GM20431 (cell line): ENCODE measurements around the gene RINL.

Source experiments
- in situ Hi-C: fragments of 300-500 bp; cut with MseI, MboI; formaldehyde crosslinking; loops from one replicate; pipeline ENCODE4 v1.15.0; 2020; ENCODE audit warnings: low sequenced_read_pairs; ENCODE audit not compliant: unreplicated experiment

Gene RINL

DNA sequence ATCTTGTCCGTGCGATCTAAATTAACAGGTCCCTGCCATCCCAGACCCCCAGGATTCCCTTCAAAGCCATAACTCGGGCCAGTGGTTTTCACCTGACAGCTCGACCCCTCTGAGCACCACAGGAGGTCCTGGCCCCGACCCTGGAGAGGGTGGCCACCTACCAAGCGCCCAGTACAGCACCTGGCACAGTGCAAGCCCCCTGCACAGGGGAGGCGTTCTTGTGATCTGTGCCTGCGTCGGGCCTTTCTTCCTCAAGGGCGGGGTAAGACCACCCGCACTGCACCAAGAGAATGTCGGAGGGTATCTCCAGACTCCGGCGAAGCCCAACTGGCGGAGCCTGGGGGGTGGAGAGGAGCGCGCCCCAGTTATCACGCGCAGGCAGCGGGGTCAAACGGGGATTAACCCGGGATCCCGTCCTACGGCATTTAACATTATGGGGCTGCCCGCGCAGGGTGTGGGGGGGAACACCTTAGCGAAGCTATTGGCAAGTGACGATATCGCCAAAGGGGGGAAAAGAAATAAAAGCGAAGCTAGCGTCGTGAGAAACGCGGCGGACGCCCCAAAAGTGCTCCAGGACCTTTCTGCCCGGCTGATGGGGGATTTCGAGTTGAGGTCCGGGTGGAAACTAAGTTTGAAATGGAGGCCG is 27.0 kb downstream of the RINL start:
- in situ Hi-C loops: no loop called here

DNA sequence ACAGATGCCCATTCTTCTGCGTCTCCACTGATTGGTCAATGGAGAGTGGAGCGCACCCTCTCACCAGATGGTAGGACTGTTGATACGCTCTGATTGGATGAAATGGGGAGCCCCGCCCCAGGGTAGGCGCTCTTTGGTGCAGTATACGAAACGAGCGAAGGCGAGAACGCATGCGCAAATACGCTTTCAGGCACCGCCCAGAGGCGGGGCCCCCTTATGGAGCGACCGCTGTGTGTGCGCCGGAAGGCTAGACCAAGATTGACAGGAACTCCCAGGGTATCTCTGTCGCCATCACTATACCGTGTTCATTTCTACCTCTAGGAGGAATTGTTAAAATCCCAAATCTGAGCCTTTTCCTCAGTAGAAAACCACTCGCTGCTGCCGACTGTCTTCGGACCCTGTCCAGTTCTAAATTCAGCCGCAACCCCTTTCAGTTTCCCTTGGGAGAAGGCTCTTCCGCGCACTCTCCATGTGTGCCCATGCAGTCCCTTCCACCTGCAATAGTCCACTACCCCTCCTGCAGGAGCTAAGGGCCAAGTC is 27.6 kb downstream of the RINL start:
- in situ Hi-C loops: no loop called here

GRCh38 chr19:38849860-38850435 is 28.1 kb downstream of the RINL start, which contains the start of gene HNRNPL:
Gene HNRNPL, minus strand, starts transcription at chr19:38849986. Its CDS starts 20 bp downstream, at chr19:38849966.
- in situ Hi-C loops: no loop called here

- in situ Hi-C loops: no loop called here
Measured at GRCh38 chr19:38849147-38849859, 28.8 kb downstream of the RINL start.

- in situ Hi-C loops: no loop called here
Measured at GRCh38 chr19:38848299-38849146, 29.6 kb downstream of the RINL start.

GRCh38 chr19:38846097-38846496 is 32.0 kb downstream of the RINL start:
- in situ Hi-C loops: no loop called here

- in situ Hi-C loops: no loop called here
Measured at GRCh38 chr19:38845374-38846024, 32.6 kb downstream of the RINL start.

GRCh38 chr19:38844093-38844686 is 33.9 kb downstream of the RINL start:
- in situ Hi-C loops: no loop called here

- in situ Hi-C loops: no loop called here
Measured at GRCh38 chr19:38843175-38843758, 34.8 kb downstream of the RINL start.

DNA sequence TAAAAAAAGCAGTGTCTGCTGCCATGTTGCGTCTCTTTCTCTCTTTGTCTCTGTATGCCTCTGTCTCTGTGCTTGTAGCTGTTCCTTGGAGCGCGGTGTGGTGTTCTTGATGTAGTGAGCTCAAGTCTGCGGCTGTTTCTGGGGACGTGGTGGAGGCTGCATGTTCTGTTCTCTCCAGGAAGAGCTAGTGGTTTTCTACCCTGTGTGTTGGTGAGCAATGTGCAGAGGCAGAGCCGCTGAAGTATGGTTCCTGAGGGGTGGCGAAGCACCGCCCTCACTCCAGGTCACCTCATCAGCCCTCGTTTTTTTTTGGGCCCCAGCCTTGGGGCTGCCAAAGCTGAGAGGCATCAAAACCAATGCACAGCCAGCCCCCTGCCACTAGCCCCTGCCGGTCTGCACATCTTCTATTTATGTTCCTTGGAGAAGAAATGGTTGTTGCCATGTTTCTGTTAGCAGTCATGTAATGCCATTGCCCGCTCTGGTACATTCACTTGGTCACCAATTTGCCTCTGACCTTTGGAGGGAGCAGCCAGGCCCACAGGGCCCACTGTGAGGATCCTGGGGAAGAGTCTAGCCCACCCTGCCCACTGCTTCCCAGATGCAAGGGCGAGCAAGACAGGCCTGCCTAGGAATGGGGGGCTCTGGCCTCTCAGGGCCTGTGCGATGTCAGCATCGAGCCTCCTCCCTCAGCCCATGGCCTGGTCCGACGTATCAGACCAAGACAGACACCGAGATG is 35.5 kb downstream of the RINL start:
- in situ Hi-C loops: no loop called here

DNA sequence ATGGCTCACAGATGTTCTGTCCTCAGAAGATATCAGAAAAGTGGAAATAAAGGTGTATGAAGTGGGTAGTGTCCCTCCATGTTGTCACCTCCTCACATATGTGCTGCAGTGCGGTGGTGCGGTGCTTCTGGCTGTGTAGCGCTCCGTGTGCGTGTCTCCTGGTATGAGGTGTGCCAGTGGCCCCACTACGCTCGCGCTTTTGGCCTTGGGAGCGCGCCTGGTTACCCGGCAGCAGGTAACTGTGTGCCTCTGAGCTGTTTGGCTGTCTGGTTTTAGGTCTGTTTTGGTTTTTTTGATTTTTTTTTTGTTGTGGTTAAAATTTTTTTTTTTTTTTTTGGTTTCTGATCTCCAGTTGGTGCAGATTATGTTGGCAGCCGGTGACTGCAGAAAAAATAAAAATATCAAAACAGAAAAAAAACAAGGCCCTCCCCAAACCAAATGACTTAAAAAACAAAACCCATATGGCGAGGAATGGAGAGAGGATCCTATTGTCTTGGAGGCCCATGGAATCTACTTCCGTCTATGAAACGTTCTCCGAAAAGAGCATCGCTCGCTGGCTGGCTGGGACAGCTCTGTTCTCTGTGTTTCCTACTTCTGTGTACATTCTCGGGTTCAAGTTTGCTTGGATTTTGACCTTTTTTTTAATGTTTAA is 36.2 kb downstream of the RINL start:
- in situ Hi-C loops: no loop called here

DNA sequence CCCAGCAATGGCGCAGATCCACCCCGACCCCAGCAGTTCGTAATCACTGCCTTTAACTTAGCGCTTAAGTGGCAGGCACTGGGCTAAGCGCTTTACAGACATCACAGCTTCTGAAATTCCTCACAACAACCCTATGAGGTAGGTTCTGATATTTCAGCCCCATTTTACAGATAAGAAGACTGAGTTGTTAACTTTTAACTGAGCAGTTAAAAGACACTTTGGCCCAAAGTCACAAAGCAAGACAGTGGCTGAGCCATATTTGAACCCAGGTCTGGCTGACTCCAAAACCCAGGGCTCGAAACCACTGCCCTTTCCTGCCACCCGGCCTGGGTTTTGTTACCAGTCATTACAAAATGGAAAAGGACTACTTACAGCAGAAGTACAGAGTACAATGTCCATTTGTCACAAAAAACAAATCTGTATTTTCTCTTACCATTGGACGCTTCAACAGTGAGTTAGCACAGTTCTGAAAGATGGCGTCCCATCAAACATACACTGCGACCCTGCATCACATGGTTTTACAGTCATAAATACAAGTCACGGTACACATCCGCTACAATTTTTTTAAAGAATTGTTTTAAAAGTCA is 36.8 kb downstream of the RINL start:
- in situ Hi-C loops: no loop called here

DNA sequence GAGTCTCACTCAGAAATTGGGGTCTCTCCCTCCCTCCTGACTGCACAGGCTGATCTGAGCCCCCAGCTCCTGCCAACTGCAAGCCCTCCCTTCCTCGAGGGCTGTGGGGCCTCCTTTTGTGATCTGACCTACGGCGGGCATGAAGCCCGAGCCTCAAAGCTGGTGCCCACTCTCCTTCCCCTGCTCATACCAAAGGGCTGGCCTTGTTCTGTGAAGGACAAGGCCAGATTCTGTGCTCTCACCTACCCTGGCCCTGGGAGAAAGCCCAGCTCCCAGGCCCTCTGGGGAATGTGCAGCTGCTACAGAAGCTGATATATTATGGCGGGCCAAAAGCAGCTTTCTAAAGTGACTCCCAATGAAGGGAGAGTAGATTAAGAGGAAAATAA is 37.5 kb downstream of the RINL start:
- in situ Hi-C loops: no loop called here

GRCh38 chr19:38839816-38840582 is 38.1 kb downstream of the RINL start:
- in situ Hi-C loops: no loop called here

DNA sequence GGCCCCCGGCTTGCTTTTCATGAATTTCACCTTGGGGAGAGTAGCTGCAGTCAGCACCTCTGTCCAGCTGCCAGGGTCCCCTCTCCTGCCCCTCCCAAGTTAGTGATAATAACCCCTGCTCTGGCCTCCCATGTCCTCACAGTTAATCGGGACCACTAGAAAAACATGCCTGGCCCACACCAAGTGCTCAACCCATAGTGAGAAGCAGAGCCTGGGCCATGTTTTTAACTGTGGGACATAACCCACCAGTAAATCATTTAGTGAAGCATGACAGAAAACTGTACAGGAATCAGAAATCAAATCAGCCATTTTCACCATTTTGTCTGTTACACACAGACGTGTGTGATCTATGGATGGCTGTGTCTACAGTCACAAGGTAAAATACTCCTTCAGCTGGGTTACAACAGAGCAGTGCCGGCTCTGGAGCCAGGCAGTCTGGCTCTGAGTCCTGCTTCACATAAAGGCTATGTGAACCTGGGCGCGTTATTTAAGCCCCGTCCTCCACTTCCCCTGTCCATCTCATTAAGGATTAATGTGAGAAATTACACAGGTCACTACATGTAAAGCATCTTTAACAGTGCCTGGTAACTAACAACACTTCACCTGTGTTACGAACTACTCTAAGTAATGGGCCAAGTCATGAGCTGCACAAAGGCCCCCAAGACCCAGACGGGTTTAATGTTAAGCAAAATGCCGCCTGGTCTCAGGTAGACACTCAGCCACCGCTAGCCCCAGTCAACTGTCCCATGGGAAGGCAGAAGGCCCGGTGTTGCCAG is 38.9 kb downstream of the RINL start:
- in situ Hi-C loops: no loop called here
